Gastroesophageal sphincter (tissue), 3 donors: Measurements from ENCODE around the gene WTIP.

Experiments
- EP300 ChIP-seq: sonication (generic); formaldehyde crosslinking; IDR thresholded peaks from one replicate; pipeline ENCODE4 v1.6.1; 2017; ENCODE audit warnings: antibody characterized with exemption, mild to moderate bottlenecking
- POLR2A ChIP-seq, 2 donors: fragments of 450-650 bp; IDR thresholded peaks; one replicate each; pipeline ENCODE4 v1.6.1; 2017; ENCODE audit warnings: antibody characterized with exemption in 2 of 2, mild to moderate bottlenecking in 2 of 2, moderate library complexity in 1 of 2
- POLR2AphosphoS5 ChIP-seq: sonication (generic); formaldehyde crosslinking; IDR thresholded peaks from one replicate; pipeline ENCODE4 v1.6.1; 2017; ENCODE audit warnings: antibody characterized with exemption
- TF ChIP-seq, protein P1 (sequence below), 4 experiments: fragments of 200-600 bp in 2 of 4; fragments of 450-650 bp in 2 of 4; sonication (generic) in 1 of 4; IDR thresholded peaks; one replicate each; pipeline ENCODE4 v1.5.1; 2017 to 2019; ENCODE audit warnings: antibody characterized with exemption in 4 of 4, mild to moderate bottlenecking in 2 of 4, moderate library complexity in 2 of 4

DNA sequence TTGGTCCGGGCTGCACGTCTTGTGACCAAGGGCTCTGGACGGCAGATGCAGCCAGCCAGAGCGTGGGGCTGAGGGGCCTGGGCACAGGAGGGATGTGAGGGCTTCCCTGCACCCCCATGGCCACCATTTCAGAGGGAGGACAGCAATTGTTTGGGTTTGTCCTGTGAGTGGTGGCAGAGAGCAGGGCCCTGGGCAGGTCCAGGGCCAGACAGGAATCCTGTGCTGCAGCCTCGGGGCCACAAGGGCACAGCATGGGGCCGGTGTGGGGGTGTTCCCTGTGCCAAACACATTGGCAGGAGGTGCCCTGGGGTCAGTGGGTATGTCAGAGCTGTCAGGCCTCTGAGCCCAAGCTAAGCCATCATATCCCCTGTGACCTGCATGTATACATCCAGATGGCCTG is 32.2 kb downstream of the WTIP start:
- TF ChIP-seq, protein P1, sequence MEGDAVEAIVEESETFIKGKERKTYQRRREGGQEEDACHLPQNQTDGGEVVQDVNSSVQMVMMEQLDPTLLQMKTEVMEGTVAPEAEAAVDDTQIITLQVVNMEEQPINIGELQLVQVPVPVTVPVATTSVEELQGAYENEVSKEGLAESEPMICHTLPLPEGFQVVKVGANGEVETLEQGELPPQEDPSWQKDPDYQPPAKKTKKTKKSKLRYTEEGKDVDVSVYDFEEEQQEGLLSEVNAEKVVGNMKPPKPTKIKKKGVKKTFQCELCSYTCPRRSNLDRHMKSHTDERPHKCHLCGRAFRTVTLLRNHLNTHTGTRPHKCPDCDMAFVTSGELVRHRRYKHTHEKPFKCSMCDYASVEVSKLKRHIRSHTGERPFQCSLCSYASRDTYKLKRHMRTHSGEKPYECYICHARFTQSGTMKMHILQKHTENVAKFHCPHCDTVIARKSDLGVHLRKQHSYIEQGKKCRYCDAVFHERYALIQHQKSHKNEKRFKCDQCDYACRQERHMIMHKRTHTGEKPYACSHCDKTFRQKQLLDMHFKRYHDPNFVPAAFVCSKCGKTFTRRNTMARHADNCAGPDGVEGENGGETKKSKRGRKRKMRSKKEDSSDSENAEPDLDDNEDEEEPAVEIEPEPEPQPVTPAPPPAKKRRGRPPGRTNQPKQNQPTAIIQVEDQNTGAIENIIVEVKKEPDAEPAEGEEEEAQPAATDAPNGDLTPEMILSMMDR (IDR thresholded peaks at IDR 0.05) = no peak
- TF ChIP-seq POLR2A (IDR thresholded peaks at IDR 0.05) (no peak), EP300 (no peak), POLR2AphosphoS5 (no peak)
